ENCODE measurements around the gene PCDHB1. TPM values are rescaled to one million over a fixed set of nuclear protein-coding genes. Genes with fewer than 3 reads are reported as not detected.
A peak's percentile ranks its signal among the peaks of the same experiment; 100 is the strongest.

PCDHB1 gene, protein sequence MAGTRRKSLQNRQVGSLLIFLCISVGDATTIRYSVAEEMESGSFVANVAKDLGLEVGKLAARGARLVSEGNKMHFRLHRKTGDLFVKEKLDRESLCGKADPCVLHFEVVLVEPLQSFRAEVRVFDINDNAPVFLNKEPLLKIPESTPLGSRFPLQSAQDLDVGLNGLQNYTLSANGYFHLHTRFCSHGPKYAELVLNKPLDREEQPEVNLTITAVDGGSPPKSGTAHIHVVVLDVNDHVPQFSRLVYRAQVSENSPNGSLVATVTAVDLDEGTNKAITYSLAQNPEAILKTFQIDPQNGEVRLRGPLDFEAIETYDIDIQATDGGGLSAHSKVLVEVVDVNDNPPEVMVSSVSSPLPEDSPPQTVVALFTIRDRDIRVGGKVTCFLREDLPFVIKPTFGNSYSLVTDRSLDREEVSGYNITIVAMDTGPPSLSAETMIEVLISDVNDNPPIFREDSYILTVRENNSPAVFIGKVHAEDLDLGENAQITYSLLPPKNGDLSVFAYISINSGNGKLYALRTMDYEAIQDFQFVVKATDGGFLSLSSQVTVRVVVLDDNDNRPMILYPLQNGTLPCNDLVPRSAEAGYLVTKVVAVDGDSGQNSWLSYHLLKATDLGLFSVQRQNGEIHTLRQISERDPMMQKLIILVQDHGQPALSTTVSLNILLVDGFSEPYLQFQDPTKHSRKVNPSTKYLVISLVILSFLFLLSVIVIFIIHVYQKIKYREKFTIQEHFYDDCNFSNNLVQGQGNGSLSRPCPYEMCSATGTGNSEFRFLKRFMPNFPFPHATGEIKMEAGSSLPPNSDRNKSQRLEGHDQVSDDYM
- under 1 TPM; 0.06 to 0.20 (median 0.11) TPM for polyA plus RNA-seq (ENCODE audit: insufficient read depth in 1 of 5, insufficient read length in 5 of 5, low replicate concordance in 1 of 5)
- long read RNA-seq, donor 1: 0 reads
- long read RNA-seq, donor 2, full-length matches to known transcripts: 1 of 1 reads
- long read RNA-seq, donor 2, partial matches to known transcripts: 0 of 1 reads
- long read RNA-seq, donor 2, other reads (novel, unspliced or antisense): 0 of 1 reads
- long read RNA-seq, donor 3: 0 reads
- long read RNA-seq, donor 4: 0 reads
- long read RNA-seq, donor 5, full-length matches to known transcripts: 1 of 1 reads
- long read RNA-seq, donor 5, partial matches to known transcripts: 0 of 1 reads
- long read RNA-seq, donor 5, other reads (novel, unspliced or antisense): 0 of 1 reads
- long read RNA-seq, donor 6: 0 reads
- long read RNA-seq, donor 7: 0 reads
- long read RNA-seq, donor 8, full-length matches to known transcripts: 1 of 1 reads
- long read RNA-seq, donor 8, partial matches to known transcripts: 0 of 1 reads
- long read RNA-seq, donor 8, other reads (novel, unspliced or antisense): 0 of 1 reads

DNA sequence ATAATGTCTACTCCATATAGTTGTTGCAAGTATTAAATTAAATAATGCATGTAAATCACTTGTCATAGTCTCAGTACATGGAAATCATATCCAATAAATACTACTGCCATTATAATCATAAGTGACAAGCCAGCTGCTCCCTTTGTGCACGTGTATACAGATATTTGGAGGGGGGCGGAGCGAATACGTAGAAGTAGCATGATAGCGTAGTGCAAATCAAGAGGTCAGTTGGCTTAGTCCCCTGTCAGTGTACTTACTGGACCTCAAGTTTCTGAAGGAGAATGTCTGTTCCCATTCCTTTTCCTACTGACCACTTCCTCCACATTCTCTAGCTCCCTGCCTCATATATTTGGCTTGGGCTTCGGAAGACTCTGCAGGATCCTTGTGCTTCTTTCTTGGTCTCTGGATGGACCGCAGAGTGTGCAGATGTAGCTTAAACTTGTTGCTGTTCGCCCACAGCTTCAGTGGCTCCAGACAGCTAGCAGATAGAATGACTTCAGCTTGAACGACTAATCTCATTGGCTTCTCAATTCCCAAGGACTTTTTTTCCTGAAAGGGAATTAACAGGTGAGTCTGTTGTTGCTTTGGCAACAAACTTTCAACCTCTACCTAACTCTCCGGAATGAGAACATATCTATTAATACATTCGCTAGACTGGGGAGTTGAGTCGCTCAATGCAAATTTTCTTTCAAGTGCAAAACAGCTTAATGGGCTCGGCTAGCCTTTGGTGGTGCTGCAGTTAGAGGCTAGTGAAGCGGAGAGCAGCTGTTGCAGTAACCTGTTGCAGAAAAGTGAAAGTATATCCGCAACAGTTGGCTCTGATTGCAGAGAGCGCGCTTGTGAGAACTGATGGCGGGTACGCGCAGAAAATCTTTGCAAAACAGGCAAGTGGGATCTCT lies at the start of gene PCDHB1:
TSS of gene PCDHB1 (plus strand) at position 753 of the 899 bp plus-strand sequence. CDS start at position 850, 97 bp downstream.
- DNase-seq: peak in 1 of 2 donors; percentile 0

DNA sequence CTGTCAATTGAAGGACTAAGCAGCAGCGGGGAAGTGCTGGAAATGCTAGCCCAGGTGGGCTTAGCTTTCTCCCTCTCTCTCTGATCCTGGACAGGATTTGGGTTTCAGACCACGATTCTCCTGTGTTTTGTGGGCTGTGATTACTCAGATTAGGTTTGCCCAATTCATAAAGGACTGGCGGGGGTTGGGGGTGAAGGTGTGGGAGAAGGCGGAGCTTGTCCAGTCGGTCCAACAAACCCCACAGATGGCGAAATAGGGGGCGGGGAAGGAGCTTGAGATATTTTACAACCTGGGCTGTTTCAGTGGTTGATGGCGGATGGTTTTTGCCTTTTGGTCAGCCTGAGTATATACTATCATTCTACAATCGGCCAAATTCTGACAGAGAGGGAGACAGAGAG lies 49.7 kb upstream of the PCDHB1 start:
- DNase-seq: no peak

DNA sequence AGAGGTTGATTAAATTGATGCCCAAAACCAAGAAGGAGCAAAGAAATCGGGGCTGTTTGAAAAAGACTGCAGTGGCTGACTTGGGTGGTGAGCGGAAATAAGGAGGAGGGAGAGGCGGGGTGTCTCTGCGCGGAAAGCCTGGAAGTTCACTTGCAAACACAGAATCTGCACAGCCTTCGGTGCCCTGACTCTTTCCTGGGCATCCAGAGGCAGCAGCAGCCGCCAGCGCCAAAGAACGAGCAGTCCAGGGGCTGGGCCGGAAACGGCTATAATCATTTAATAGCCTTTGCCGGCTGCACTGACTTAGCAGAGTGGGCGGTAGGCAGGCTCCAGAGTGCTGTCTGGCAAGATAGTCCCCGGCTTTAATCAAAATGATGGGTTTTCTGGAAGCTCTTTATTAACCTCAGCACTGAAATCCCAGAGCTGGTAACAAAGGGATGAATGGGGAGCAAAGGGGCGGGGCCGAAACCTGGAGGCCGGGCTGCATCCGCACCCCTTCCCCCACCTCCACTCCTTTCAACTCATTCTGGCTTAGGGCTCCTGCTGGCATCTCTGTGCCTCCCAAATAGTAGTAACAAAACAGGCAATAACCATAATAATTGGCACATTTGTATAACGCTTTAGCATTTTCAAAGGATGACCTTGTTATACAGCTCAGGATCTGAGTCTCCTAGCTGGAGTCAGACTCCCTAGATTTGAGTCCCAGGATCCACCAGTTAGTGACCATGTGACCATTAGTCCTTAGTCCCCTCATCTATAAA lies 49.1 kb upstream of the PCDHB1 start:
- DNase-seq: no peak

DNA sequence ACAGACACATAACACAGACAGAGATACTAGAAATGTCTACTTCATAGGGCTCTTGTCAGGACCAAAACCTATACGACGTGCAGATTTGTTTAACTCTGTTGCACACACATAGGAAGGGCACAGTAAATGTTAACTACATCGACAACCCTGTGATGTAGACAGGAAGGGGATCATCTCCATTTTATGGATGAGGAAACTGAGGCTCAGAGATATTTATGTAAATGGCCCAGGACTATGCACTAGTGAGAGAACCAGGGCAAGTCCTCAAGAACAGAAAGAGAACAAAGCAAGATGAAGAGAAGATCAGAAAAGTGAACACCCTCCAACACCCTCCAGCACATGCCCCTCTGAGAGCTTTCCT lies 48.6 kb upstream of the PCDHB1 start:
- no peak for DNase-seq

DNA sequence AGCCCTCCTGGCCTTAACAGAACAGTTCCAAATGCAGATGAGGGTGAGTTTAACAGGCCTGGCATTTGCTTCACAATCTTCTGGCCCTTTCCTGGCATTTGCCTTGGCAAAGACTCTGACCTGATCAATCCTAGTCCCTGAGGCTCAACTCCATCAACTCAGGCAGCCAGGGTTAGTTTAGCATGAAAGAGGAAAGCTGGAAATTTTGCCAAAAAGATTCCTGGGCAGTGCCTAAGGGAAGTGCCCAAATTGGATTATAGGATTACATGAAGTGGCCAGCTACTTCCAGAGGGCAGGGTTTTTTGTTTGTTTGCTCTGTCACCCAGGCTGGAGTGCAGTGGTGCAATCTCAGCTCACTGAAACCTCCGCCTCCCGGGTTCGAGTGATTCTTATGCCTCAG lies 48.1 kb upstream of the PCDHB1 start:
- no peak for DNase-seq

DNA sequence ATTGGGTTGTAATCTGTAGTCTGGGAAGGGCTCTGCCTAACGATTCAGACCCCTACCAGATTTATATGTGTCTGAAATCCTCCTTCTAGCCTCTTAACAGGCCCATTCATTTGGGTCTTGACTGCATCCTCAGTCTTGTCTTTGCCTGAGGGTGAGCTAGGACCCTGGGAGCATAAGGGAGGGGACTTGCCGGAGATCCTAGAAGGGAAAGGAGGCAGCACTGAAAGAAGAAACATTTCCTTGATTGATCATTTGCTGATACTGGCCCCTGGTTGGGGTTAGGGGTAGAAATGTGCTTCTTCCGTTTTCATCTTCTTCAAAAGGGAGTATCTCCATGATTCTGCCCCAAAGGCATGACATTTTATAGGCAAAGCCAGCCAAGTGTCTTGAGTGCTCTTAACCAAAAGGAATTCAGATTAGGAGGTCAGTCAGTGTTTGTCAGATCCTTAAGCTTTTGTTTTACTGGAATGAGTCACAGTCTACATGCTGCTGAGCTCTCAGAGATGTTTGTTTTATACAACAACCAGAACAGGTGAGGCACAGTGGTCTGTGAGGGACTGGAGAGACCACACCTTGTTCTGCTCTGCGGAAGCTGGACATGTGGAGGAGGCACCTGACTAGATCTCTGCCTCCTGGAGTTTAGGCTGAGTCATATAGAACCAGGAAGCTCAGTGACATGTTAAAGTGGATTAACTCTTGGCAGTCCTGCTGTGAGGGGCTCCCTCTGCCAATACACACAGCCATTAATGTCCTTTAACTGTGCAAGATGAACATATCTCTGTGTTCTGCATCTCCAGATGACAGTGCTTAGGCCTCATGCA lies 47.2 kb upstream of the PCDHB1 start:
- DNase-seq: no peak

DNA sequence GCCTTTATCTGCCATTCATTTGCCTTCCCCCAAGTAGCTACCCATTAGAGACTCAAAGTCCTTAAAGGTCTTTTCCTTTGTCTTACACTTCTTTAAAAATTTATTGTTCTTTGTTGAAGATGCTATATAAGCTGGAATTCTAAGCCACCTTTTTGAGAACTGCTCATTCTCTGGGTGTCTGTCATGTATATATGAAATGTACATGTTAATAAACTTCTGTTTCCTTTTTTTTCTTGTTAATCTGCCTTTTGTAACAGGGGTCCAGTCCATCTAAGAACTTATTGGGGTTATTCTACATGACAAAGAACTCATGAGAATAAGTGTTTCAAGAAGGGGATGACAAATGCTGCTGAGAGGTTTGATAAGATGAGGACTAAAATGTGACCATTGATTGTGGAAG lies 43.4 kb upstream of the PCDHB1 start:
- no peak for DNase-seq

DNA sequence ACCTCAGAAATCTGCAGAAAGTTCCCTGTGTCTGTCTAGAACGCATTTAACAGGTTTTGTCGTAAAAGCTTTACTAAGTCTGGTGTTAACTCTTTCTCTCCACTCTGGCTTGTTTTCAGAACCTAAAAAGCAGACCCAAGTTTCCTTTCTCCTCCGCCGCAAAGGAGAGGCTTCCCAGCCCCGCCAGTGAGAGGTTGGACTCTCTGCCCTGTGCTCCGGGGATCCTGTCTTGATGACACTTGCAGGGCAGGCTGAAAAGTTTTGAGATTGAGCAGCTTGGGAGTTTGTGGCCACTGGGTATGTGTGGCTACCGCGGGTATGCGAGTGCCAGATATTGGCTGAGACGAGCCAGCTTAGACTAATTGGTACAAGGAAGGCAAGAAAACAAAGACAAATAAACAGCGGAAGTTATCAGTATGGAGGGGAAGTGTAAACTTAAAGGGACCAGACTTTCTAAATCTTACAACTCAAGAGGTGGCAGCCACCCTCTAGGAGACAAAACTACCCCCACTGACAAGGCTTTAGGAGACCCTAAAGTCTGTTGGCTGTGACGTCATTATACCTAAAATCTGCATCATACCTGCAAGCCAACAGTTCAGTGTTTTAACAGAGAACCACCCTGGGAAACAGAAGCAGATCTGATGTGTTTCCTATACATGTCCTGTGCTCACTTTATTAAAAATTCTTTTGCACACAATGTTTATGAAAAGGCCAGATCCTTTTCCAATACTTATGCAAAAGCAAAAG lies 41.0 kb upstream of the PCDHB1 start:
- no peak for DNase-seq

DNA sequence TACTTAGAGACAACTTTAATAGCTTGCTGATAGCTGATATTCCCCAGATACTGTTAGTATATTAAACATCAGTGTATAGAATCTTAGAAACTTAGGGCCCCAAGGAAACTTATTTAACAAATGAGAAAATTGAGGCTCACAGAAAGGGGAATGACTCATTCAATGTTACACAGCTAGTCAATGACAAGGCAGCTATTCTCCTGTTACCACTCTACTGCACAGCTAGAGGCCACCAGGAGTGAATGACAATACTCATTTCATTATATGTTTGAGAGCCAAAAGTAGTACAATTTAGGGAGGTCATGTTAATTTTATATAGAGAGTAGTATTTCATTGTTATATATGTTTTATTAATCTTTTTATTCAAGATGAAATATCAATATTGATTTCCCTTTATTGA lies 33.2 kb upstream of the PCDHB1 start:
- no peak for DNase-seq

DNA sequence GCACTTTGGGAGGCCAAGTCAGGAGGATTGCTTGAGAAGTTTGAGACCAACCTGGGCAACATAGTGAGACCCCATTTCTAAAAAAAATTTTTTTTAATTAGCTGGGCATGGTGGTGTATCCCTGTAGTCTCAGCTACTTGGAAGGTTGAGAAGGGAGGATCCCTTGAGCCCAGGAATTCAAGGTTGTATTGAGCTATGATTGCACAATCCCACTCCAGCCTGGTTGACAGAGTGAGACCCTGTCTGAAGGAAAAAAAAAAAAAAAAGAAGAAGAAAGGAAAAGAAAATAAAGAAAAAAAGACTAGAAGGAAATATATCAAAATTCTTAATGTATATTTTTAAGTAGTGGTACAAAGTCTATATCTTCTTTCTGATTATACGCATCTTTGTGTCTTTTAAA lies 28.8 kb upstream of the PCDHB1 start:
- DNase-seq: no peak

DNA sequence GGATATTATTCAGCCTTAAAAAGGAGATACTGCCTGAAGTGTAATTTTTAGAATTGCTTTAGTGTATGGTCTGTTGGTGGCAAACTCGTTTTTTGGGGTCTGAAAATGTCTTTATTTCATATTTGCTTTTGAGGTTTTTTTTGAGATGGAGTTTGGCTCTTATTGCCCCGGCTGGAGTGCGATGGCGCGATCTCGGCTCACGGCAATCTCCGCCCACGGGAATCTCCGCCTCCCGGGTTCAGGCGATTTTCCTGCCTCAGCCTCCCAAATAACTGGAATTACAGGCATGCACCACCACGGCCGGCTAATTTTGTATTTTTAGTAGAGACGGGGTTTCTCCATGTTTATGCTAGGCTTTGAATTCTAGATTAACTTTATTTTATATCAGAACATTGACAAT lies 20.2 kb upstream of the PCDHB1 start:
- DNase-seq: no peak

DNA sequence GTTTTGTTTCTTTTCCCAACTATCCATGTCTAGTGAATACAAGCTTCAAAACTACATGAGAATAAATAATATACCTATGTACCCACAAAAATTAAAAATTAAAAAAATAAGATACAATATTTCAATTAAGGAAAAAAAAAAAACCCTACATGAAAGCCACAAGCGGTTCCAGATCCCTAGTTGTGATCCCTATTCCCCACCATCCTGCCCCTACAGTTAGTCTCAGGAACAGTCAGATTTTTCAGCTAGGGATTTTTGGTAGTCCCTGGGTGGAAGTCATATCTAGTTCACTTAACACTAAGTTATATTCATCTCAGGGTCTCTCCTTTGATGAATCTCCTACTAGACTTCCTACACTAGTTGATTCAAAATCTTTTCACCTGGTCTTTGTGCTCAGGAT lies 18.5 kb upstream of the PCDHB1 start:
- DNase-seq: no peak

DNA sequence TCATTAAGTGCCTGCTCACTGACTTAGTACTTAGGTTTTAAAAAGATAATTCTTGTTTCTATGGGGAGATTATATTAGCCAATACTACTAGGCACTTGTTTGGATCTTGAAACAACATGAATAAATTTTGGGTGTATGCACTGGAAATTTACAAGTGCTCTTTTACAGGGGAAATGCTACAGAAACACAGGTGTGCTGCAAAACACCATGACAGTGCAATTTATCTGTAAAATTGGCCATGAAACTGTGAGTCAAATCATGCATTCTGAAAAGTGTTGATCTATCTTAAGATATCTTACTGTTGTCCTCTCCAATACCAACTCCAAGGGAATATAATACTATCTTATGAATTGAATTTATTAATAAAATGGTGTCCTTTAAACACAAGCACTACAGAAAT lies 12.1 kb upstream of the PCDHB1 start:
- DNase-seq: no peak

DNA sequence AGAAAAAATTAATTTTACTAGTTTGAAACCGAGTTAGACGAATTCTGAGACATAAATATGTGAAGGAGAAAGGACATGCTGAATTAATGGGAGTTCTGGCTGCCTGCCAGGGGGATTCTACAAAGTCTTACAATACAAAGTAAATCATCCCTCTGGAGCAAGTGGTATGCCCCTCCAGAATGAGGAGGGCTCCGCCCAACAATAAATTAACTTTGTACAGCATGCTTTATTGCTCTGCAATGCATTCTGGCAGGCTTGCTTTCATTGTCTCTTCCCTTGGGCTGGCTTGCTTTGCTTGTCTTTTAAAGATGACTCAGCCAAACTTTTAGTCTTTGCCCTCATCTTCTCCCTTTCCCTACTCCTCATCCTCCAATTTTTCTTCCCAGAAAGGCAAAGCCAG lies 11.7 kb upstream of the PCDHB1 start:
- no peak for DNase-seq

DNA sequence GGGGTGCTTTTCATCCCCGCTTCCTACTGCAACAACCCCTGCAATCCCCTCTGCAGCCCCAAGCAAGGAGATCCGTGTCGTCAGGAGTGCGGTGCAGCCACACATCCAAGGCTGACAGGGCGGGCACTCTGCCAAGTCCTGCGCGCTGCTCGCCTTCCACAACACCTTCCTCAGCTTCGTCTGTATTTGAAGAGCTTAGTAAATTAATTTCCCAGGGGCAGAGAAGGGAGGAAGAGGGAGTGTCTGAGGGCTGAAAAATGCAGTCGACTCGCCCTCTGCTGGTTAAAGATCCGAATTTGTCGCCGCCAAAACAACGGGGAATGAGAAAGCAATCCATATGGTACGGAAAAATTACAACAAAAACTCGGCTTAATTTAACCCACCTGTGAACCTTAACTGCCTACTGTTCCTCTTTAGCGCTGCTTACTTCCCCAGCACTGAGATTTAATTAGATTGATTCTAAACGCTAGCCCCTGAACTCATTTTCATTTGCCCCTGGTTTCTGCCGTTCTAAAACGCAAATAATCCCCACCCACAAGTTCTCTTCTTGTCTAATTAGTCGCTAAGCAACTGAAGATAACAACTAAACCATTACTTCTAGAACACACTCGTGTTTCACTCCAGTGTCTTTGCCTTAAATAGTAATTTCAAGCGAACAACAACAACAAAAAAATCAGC lies 10.9 kb upstream of the PCDHB1 start:
- DNase-seq: peak in 1 of 2 donors; percentile 16

DNA sequence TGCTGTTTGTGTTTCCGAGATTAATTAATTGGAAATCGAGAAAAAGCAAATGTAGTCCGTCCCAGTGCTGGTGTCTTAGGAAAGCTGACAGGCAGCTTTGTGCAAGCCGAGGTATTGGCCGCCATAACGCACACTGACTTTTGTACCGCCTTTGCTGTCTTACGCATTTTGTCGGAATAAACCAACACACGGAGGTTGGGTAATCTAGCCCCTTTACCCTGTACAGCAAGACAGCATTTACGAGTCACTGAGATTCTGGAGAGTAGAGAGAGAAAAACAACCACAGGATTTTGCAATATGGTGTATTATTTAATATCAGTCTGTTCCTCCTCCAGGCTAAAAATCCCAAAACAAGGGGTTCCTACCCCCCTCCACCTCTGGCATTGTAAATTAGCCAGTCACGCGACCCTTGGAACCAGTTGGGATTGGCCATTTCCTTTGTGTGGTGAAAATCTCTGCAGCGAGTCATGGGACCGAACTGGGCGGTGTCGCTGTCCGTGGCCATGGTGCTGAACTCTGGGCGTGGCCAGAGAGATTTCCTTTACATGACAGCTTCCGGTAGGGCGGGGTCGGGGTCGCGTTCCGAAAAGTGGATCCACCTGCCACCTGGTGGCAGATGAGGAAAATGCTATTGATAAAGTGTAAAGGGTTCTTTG lies 10.3 kb upstream of the PCDHB1 start:
- DNase-seq: peak; percentile 83 to 88

DNA sequence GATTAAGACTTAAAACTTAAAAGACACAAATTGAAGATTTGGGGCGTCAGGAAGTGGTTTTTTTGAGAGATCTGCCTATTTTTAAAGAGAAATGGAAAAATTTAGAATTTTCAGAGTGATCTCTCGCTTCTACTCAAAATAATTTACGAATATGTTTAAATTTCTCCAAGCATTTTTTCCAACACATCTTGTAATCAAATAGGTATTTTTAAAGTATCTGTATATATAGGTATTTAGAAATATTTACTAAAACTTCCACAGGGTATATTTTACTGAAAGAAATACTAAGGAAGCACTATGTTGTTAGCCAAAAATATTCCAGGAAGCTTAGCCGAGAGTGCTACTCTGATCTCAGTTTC lies 9.8 kb upstream of the PCDHB1 start:
- DNase-seq: no peak

All from right lung (tissue), 10 donors.